ENCODE results near the gene CTNNA2.

DNA sequence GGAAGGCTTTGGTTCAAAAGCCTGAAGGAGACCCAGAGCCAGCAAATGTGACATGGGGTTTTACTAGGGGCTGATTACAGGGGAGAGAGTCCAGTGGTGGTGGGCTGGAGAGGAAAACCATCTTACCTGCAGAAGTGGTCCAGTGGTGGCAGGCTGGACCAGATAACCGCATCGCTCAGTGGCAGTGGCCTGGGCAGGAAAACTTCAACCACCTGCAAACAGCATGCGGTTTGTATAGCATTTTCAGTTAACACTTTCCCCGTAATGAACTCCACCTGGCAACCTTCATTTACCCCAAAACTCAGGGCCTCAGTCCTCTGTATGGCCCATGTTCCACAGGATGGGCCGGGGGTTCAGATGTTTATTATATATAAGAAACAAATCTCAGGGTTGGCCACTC is 677.3 kb downstream of the CTNNA2 start:
- no peak for TF ChIP-seq CTCF (IDR thresholded peaks at IDR 0.05 in 2 of 3, conservative IDR thresholded peaks at IDR 0.05 in 1 of 3; ENCODE audit: insufficient read depth in 2 of 3, low read depth in 1 of 3, low read length in 3 of 3)
- no peak for TF ChIP-seq ZNF407 (IDR thresholded peaks at IDR 0.05; ENCODE audit: low read depth)
- no peak for TF ChIP-seq ARHGAP35 (IDR thresholded peaks at IDR 0.05; ENCODE audit: partially characterized antibody)
- no peak for TF ChIP-seq HDAC8 (tag; IDR thresholded peaks at IDR 0.05)
- TF ChIP-seq PHF8 (IDR thresholded peaks at IDR 0.05; ENCODE audit: borderline replicate concordance, low read length): no peak
- TF ChIP-seq FOXA3 (CRISPR knock-in tag; conservative IDR thresholded peaks at IDR 0.05 in 1 of 2, IDR thresholded peaks at IDR 0.05 in 1 of 2): no peak
- TF ChIP-seq POLR2AphosphoS5 (IDR thresholded peaks at IDR 0.05; ENCODE audit: control insufficient read depth, insufficient read depth, low read depth, low read length): no peak
- TF ChIP-seq, protein P1, sequence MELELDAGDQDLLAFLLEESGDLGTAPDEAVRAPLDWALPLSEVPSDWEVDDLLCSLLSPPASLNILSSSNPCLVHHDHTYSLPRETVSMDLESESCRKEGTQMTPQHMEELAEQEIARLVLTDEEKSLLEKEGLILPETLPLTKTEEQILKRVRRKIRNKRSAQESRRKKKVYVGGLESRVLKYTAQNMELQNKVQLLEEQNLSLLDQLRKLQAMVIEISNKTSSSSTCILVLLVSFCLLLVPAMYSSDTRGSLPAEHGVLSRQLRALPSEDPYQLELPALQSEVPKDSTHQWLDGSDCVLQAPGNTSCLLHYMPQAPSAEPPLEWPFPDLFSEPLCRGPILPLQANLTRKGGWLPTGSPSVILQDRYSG (tag; conservative IDR thresholded peaks at IDR 0.05; ENCODE audit: low read depth): no peak
- no peak for TF ChIP-seq ZNF76 (CRISPR knock-in tag; IDR thresholded peaks at IDR 0.05; ENCODE audit: borderline replicate concordance)
- no peak for TF ChIP-seq VEZF1 (CRISPR knock-in tag; IDR thresholded peaks at IDR 0.05)
- TF ChIP-seq CHD1 (IDR thresholded peaks at IDR 0.05; ENCODE audit: low read length): no peak

All from K562 (cell line).